UCSD-AML1 (cell line): ENCODE measurements around the gene TEAD3.
"Not testable (repeated sequence)": the region's sequence is repeated elsewhere in the genome, so short reads cannot be mapped to it uniquely, and the experiment has no call there.

Source experiments
- DNase-seq: peaks from one replicate; lab custom pipeline; 2025; ENCODE audit not compliant: unreplicated experiment; lab: John Stamatoyannopoulos, UW

Gene TEAD3

GRCh38 chr6:35452183-35453090, 44.4 kb downstream of the TEAD3 start, which contains the start of gene FANCE:
Gene FANCE, plus strand, starts transcription at chr6:35452338. Its CDS starts 208 bp downstream, at chr6:35452546.
- DNase-seq = peak; percentile 97

- DNase-seq = no peak
Measured at GRCh38 chr6:35451354-35452182, 45.3 kb downstream of the TEAD3 start.

GRCh38 chr6:35449287-35449881, 47.5 kb downstream of the TEAD3 start:
- no peak for DNase-seq

- no peak for DNase-seq
Measured at GRCh38 chr6:35448191-35448590, 48.7 kb downstream of the TEAD3 start.

GRCh38 chr6:35445691-35446090, 51.2 kb downstream of the TEAD3 start:
- no peak for DNase-seq

- no peak for DNase-seq
Measured at GRCh38 chr6:35443341-35444030, 53.4 kb downstream of the TEAD3 start.

- no peak for DNase-seq
Measured at GRCh38 chr6:35442693-35443092, 54.2 kb downstream of the TEAD3 start.

GRCh38 chr6:35441642-35442041, 55.2 kb downstream of the TEAD3 start:
- no peak for DNase-seq

- DNase-seq = no peak
Measured at GRCh38 chr6:35441205-35441604, 55.7 kb downstream of the TEAD3 start.

- no peak for DNase-seq
Measured at GRCh38 chr6:35439308-35439707, 57.6 kb downstream of the TEAD3 start.

DNA sequence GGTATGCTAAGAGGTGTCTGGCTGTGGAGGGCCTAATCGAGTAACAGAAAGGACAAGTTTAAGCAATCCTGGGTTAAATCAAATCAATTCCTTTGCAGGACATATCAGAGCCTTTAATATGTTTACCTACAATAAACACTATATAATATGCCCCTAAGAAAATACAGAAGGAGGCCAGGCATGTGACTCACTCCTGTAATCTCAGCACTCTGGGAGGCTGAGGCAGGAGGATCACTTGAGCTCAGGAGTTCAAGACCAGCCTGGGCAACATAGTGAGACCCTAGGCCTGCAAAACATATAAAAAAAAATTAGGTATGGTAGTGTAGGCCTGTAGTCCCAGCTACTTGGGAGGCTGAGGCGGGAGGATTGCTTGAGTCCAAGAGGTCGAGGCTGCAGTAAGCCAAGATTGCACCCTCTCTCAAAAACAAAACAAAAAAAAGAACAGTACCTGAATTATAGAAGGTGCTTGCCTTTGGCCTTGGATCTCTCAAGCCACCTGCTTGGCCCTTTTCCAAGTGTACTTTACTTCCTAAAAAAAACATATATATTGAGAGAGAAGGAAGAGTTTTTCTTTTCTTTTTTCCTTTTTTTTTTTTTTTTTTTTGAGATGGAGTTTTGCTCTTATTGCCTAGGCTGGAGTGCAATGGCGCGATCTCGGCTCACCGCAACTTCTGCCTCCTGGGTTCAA, 58.4 kb downstream of the TEAD3 start:
- not testable (repeated sequence) for DNase-seq

DNA sequence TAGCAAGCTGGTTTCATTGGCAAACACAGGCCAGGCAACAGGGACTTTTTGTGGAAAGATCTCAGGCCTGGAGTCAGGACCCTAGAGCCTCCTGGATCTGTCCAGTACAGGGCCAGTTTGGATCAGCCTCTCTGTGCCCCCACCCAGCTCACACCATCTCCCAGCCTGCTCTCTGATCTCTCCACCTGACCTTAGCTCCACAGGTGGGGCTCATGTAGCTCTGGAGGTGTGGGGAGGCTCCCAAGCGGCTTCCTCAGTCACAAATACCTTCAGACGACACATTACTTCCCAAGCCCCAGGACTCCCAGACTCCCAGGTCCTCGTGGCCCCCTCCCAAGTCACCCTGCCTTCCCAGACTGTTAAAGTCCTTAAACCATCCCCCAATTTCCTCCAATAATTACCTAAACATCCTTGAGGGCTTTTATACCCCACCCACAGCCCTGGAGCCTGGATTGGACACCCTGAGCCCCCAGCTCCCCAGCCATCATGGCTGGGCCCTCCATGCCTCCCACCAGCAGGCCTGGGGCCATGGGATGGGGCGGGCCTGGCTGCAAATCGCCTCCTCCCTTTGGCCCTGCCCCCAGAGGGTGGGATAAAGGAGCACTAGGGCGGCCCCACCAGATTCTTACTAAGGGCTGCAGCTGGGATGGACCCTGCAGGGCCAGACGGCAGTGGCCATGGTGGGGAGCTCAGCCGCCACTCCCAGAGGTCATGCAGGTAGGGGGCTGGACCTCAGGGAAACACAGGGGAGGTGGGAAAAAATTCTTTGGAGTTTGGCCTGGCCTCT, 60.6 kb downstream of the TEAD3 start:
- DNase-seq = no peak

DNA sequence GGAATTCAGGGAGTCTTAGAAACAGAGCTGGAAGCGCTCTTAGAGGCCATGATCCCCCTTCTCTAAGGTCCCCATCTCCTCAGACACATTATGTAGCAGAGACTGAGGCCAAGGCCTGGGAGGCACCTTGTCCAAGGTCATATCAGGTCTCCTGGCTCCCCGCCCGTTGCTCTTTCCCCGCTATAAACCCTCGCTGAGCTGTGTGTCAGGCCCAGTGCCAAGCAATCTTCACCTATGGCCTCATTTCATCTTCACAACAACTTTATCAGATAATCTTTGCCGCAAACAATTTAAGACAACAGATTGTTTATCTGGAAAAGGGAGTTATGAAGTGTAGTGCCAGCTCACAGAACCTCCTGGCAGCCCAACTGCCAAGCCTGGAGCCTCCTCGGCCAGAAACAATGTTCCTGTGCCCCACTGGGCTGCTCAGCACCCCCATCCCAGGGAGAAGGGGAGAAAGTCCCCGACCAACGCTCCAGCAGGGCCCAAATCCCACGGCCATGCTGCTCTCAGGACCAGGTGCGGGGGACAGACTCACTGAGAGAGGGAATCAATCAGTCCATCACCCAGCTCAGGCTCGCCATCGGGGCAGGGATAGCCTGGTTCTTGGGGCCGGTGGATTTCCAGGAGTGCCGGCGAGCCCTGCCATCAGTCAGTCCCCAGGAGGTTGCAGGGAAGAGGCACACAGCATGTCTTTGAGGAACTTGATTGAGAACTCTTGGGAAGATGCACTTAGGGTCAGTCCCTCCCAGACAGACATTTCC, 61.6 kb downstream of the TEAD3 start:
- DNase-seq = no peak

- DNase-seq = not testable (repeated sequence)
Measured at GRCh38 chr6:35432702-35433101, 64.2 kb downstream of the TEAD3 start.

DNA sequence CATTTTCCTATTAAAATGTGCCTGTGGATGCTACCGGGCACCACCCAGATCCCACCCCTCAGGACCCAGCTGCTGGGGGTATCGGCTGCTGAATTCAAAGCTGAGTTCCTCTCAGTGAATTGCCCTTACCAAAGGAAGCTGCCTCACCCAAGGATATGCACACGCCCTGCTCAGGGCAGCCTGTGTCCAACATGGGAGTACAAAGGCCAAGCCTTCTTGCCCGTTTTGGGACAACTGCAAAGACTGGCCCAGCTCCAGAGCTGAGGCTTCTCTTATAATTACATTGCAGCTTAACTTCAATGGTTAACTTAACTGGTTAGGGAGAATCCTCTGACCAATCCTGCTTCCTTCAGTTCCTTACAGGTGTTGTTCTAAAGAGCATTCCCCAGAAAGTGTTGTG, 64.6 kb downstream of the TEAD3 start:
- DNase-seq = no peak

DNA sequence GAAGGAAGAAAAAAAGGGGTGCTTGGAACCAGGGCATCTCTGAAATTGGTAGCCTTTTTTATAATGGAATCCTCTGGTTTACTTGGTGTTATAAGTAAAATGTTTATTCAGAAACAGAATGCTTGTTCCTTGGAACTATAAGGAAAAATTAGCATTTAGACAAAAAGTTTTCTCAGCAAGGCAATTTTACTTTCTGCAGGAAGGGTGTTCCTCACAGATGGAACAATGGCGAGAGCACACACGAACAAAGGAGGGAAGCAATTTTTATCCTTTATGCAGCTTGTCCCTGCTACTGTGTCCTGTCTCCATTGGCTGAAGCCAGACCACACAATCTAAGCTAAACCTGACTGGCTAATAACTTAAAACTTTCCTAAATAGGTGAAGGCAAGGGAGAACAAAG, 67.4 kb downstream of the TEAD3 start:
- no peak for DNase-seq

- DNase-seq = no peak
Measured at GRCh38 chr6:35428421-35429149, 68.3 kb downstream of the TEAD3 start.

GRCh38 chr6:35427851-35428321, 69.0 kb downstream of the TEAD3 start:
- no peak for DNase-seq
